C1 segment of cervical spinal cord (tissue), 14 donors: ENCODE measurements around the gene UHRF1.
A peak's percentile ranks its signal among the peaks of the same experiment; 100 is the strongest.
"Not testable (repeated sequence)": the region's sequence is repeated elsewhere in the genome, so short reads cannot be mapped to it uniquely, and the experiment has no call there.

Source experiments
- DNase-seq, 14 donors: peaks; one replicate each; lab custom pipeline; 2025; lab: John Stamatoyannopoulos, UW

Gene UHRF1

GRCh38 chr19:4909156-4909896 is at the start of gene UHRF1:
Gene UHRF1 (plus strand): TSS chr19:4909501. CDS start chr19:4910886, 1,385 bp downstream.
- DNase-seq: no peak

- DNase-seq: no peak
Measured at GRCh38 chr19:4859697-4860096, 49.6 kb upstream of the UHRF1 start.

- DNase-seq: no peak
Measured at GRCh38 chr19:4861147-4861546, 48.2 kb upstream of the UHRF1 start.

- peak in 4 of 14 donors; percentile 9 to 47 (median 28) for DNase-seq
Measured at GRCh38 chr19:4866595-4867424, 42.5 kb upstream of the UHRF1 start.

- DNase-seq: peak in 13 of 14 donors; percentile 27 to 95 (median 87)
Measured at GRCh38 chr19:4867534-4868285, 41.6 kb upstream of the UHRF1 start, which contains the start of gene PLIN3. Gene PLIN3 (minus strand): TSS chr19:4867667. CDS start chr19:4861394, 6,273 bp downstream.

- DNase-seq: no peak
Measured at GRCh38 chr19:4868286-4868834, 40.9 kb upstream of the UHRF1 start.

GRCh38 chr19:4870025-4870700 is 39.1 kb upstream of the UHRF1 start:
- peak in 1 of 14 donors; percentile 20 for DNase-seq

GRCh38 chr19:4871711-4872110 is 37.6 kb upstream of the UHRF1 start:
- no peak for DNase-seq

- DNase-seq: no peak
Measured at GRCh38 chr19:4873930-4874329, 35.4 kb upstream of the UHRF1 start.

GRCh38 chr19:4877753-4878490 is 31.4 kb upstream of the UHRF1 start:
- DNase-seq: peak in 13 of 14 donors; percentile 54 to 95 (median 85)

- peak in 6 of 14 donors; percentile 49 to 95 (median 78) for DNase-seq
Measured at GRCh38 chr19:4878491-4878968, 30.8 kb upstream of the UHRF1 start.

GRCh38 chr19:4879041-4879440 is 30.3 kb upstream of the UHRF1 start:
- DNase-seq: no peak

GRCh38 chr19:4882874-4883273 is 26.4 kb upstream of the UHRF1 start:
- DNase-seq: not testable (repeated sequence)

GRCh38 chr19:4884993-4885392 is 24.3 kb upstream of the UHRF1 start:
- not testable (repeated sequence) for DNase-seq

GRCh38 chr19:4887803-4888202 is 21.5 kb upstream of the UHRF1 start:
- not testable (repeated sequence) for DNase-seq

GRCh38 chr19:4889034-4889815 is 20.1 kb upstream of the UHRF1 start:
- no peak for DNase-seq

GRCh38 chr19:4891066-4891465 is 18.2 kb upstream of the UHRF1 start:
- DNase-seq: no peak

GRCh38 chr19:4892962-4893361 is 16.3 kb upstream of the UHRF1 start:
- DNase-seq: not testable (repeated sequence)

- no peak for DNase-seq
Measured at GRCh38 chr19:4896372-4896771, 12.9 kb upstream of the UHRF1 start.
